ENCODE measurements around the gene RABEP1. TPM values are rescaled to one million over a fixed set of nuclear protein-coding genes. Genes with fewer than 3 reads are reported as not detected.

Gene RABEP1
- 39.4 to 43.6 TPM (median 40.7 TPM) in 5 replicates for total RNA-seq (2022; extraction: Qiagen RNA extraction; ENCODE audit: low read depth)

GRCh38 chr17:5281814-5282641 lies at the start of gene RABEP1:
RABEP1 (plus strand) TSS chr17:5282284; CDS start chr17:5282487, 203 bp downstream.

GRCh38 chr17:5234645-5235576 lies 47.2 kb upstream of the RABEP1 start, which contains the start of gene SCIMP:
SCIMP (minus strand) TSS chr17:5234860; CDS start chr17:5234755, 105 bp downstream.

GRCh38 chr17:5419356-5419958 lies 137.4 kb downstream of the RABEP1 start, which contains the start of gene NUP88:
NUP88 (minus strand) TSS chr17:5419662; CDS start chr17:5419650, 12 bp downstream.

GRCh38 chr17:5419959-5420653 lies 138.0 kb downstream of the RABEP1 start, which contains the start of gene RPAIN:
RPAIN (plus strand) TSS chr17:5420182; CDS start chr17:5420211, 29 bp downstream.

Other genes starting within 250 kb of the RABEP1 start
- 0.42 to 1.0 TPM (median 0.70 TPM) in 5 replicates for gene SLC52A1, start 246.9 kb upstream of the RABEP1 start, total RNA-seq (2022; extraction: Qiagen RNA extraction; ENCODE audit: low read depth)
- 0.69 to 1.3 TPM (median 1.0 TPM) in 5 replicates for gene ZFP3, start 203.8 kb upstream of the RABEP1 start, total RNA-seq (2022; extraction: Qiagen RNA extraction; ENCODE audit: low read depth)
- gene ZNF232, start 170.4 kb upstream of the RABEP1 start, total RNA-seq (2022; extraction: Qiagen RNA extraction; ENCODE audit: low read depth), result 3.5 to 4.6 TPM (median 4.2 TPM) in 5 replicates
- gene USP6, start 166.3 kb upstream of the RABEP1 start, total RNA-seq (2022; extraction: Qiagen RNA extraction; ENCODE audit: low read depth), result 0.02 to 0.05 TPM (median 0.02 TPM) in 3 of 5 replicates, not detected in the others
- gene ZNF594, start 90.4 kb upstream of the RABEP1 start, total RNA-seq (2022; extraction: Qiagen RNA extraction; ENCODE audit: low read depth), result 0.99 to 1.7 TPM (median 1.5 TPM) in 5 replicates
- gene SCIMP, start 47.4 kb upstream of the RABEP1 start, total RNA-seq (2022; extraction: Qiagen RNA extraction; ENCODE audit: low read depth), result not detected in 5 replicates
- gene NUP88, start 137.4 kb downstream of the RABEP1 start, total RNA-seq (2022; extraction: Qiagen RNA extraction; ENCODE audit: low read depth), result 66.7 to 113 TPM (median 82.9 TPM) in 5 replicates
- 31.4 to 42.7 TPM (median 33.0 TPM) in 5 replicates for gene RPAIN, start 137.9 kb downstream of the RABEP1 start, total RNA-seq (2022; extraction: Qiagen RNA extraction; ENCODE audit: low read depth)
- gene C1QBP, start 156.9 kb downstream of the RABEP1 start, total RNA-seq (2022; extraction: Qiagen RNA extraction; ENCODE audit: low read depth), result 530 to 590 TPM (median 584 TPM) in 5 replicates
- 23.9 to 31.1 TPM (median 29.1 TPM) in 5 replicates for gene DHX33, start 186.7 kb downstream of the RABEP1 start, total RNA-seq (2022; extraction: Qiagen RNA extraction; ENCODE audit: low read depth)
- 83.1 to 117 TPM (median 111 TPM) in 5 replicates for gene DERL2, start 203.9 kb downstream of the RABEP1 start, total RNA-seq (2022; extraction: Qiagen RNA extraction; ENCODE audit: low read depth)
- 12.4 to 17.3 TPM (median 16.7 TPM) in 5 replicates for gene MIS12, start 204.3 kb downstream of the RABEP1 start, total RNA-seq (2022; extraction: Qiagen RNA extraction; ENCODE audit: low read depth)